ENCODE measurements around the gene EPHB2. TPM values are rescaled to one million over a fixed set of nuclear protein-coding genes. Genes with fewer than 3 reads are reported as not detected.

Gene EPHB2
- total RNA-seq, 1 donor from 2014 or later: 5.0 TPM

DNA sequence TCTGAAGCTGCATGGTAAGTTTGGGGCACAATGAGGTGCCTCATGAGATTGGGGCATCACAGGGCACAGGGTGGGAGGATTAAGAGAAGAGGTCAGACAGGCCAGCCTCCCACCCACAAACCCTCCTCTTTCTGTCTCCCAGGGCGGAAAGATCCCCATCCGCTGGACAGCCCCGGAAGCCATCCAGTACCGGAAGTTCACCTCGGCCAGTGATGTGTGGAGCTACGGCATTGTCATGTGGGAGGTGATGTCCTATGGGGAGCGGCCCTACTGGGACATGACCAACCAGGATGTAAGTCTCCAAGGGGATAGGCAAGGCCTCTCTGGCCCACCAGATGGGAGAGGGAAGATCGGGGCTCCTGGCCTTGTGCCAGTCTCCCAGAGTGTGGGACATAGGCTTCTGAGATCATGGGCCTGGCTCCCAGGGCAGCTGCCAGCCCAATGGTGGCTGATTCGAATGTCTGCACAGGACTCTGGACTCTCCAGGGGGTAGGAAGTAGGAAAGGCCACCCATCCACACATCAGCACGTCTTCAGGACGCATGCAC is 198.3 kb downstream of the EPHB2 start:
- ATAC-seq (no peak), DNase-seq (no peak)
- Histone ChIP-seq H3K27ac (no peak overlapping the region), H3K9me3 (no peaks in the 10 kb centered on the region), H3K27me3 (ENCODE audit: low read depth) (no peaks in the 10 kb centered on the region), H3K36me3 (no peaks in the 10 kb centered on the region), H3K4me1 (no peaks in the 10 kb centered on the region), H3K4me3 (no peak overlapping the region)
- intact Hi-C loops (cut with DNase I): no loop called here
- TF ChIP-seq, protein P1, sequence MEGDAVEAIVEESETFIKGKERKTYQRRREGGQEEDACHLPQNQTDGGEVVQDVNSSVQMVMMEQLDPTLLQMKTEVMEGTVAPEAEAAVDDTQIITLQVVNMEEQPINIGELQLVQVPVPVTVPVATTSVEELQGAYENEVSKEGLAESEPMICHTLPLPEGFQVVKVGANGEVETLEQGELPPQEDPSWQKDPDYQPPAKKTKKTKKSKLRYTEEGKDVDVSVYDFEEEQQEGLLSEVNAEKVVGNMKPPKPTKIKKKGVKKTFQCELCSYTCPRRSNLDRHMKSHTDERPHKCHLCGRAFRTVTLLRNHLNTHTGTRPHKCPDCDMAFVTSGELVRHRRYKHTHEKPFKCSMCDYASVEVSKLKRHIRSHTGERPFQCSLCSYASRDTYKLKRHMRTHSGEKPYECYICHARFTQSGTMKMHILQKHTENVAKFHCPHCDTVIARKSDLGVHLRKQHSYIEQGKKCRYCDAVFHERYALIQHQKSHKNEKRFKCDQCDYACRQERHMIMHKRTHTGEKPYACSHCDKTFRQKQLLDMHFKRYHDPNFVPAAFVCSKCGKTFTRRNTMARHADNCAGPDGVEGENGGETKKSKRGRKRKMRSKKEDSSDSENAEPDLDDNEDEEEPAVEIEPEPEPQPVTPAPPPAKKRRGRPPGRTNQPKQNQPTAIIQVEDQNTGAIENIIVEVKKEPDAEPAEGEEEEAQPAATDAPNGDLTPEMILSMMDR (IDR thresholded peaks at IDR 0.05): no peak

DNA sequence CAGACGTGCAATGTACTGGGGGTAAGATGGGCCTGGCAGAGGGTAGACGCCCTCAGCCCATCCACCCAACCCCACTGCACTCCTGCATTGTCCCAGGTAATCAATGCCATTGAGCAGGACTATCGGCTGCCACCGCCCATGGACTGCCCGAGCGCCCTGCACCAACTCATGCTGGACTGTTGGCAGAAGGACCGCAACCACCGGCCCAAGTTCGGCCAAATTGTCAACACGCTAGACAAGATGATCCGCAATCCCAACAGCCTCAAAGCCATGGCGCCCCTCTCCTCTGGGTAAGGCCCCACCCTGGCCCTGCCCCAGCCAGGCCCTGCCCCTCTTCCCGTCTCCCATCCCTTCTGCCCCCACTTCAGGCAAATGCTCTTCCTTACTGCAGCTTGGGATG is 199.6 kb downstream of the EPHB2 start:
- Histone ChIP-seq H3K27me3 (ENCODE audit: low read depth) (no peaks in the 10 kb centered on the region), H3K9me3 (no peaks in the 10 kb centered on the region), H3K4me1 (no peaks in the 10 kb centered on the region), H3K4me3 (no peak overlapping the region), H3K27ac (no peak overlapping the region), H3K36me3 (no peaks in the 10 kb centered on the region)
- TF ChIP-seq, protein P1 (IDR thresholded peaks at IDR 0.05): no peak
- no peak for DNase-seq
- intact Hi-C loops (cut with DNase I): no loop called here
- no peak for ATAC-seq

DNA sequence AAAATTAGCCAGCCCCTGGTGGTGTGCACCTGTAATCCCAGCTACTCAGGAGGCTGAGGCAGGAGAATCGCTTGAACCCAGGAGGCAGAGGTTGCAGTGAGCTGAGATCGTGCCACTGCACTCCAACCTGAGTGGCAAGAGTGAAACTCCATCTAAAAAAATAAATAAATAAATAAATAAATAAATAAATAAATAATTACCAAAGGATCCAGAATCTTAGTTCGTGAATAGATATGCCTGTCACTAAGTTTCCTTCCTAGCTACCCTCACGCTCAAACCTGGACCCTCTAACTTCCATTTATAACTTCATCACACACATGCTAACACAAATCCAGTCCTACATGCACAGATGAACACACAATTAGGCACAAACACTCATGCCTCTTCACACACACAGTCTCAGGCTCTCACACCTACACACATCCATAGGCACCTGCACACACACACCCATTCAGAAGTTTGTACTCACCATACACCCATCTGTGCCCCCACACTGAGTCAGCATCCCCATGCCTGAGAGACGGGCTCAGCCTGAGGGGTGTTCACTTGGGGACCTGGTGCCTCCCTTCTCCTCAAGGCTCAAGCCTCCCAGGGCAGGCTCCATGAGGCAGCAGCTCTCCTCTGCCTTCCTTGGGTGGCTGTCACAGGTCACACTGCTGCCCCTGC is 200.5 kb downstream of the EPHB2 start:
- intact Hi-C loops (cut with DNase I): no loop called here
- no peaks in the 10 kb centered on the region for H3K36me3 ChIP-seq
- no peak overlapping the region for H3K4me3 ChIP-seq
- no peak overlapping the region for H3K27ac ChIP-seq
- H3K27me3 ChIP-seq (ENCODE audit: low read depth): no peaks in the 10 kb centered on the region
- H3K4me1 ChIP-seq: no peaks in the 10 kb centered on the region
- no peak for ATAC-seq
- H3K9me3 ChIP-seq: no peaks in the 10 kb centered on the region
- no peak for DNase-seq
- TF ChIP-seq, protein P1 (IDR thresholded peaks at IDR 0.05): no peak

DNA sequence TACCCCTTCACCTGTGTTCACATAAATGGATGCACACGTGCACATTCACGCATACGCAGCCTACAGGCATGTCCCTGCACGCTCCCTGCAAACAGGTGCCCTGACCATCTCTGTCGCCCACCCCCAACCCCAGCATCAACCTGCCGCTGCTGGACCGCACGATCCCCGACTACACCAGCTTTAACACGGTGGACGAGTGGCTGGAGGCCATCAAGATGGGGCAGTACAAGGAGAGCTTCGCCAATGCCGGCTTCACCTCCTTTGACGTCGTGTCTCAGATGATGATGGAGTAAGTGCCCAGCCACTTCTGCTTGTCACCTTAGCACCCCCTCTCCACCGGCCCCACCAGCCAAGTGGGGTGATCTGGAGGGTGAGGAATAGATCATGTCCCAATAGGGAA is 201.7 kb downstream of the EPHB2 start:
- TF ChIP-seq, protein P1 (IDR thresholded peaks at IDR 0.05): no peak
- Histone ChIP-seq H3K4me1 (no peaks in the 10 kb centered on the region), H3K36me3 (no peaks in the 10 kb centered on the region), H3K27ac (no peak overlapping the region), H3K4me3 (no peak overlapping the region), H3K9me3 (no peaks in the 10 kb centered on the region), H3K27me3 (ENCODE audit: low read depth) (no peaks in the 10 kb centered on the region)
- no peak for ATAC-seq
- no peak for DNase-seq
- intact Hi-C loops (cut with DNase I): no loop called here

DNA sequence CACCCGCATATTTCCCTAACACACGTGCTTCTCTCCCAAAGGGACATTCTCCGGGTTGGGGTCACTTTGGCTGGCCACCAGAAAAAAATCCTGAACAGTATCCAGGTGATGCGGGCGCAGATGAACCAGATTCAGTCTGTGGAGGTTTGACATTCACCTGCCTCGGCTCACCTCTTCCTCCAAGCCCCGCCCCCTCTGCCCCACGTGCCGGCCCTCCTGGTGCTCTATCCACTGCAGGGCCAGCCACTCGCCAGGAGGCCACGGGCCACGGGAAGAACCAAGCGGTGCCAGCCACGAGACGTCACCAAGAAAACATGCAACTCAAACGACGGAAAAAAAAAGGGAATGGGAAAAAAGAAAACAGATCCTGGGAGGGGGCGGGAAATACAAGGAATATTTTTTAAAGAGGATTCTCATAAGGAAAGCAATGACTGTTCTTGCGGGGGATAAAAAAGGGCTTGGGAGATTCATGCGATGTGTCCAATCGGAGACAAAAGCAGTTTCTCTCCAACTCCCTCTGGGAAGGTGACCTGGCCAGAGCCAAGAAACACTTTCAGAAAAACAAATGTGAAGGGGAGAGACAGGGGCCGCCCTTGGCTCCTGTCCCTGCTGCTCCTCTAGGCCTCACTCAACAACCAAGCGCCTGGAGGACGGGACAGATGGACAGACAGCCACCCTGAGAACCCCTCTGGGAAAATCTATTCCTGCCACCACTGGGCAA is 202.9 kb downstream of the EPHB2 start:
- Histone ChIP-seq H3K36me3 (no peaks in the 10 kb centered on the region), H3K9me3 (no peaks in the 10 kb centered on the region), H3K27ac (no peak overlapping the region), H3K4me3 (no peak overlapping the region), H3K4me1 (no peaks in the 10 kb centered on the region), H3K27me3 (ENCODE audit: low read depth) (no peaks in the 10 kb centered on the region)
- ATAC-seq (no peak), DNase-seq (no peak)
- TF ChIP-seq, protein P1 (IDR thresholded peaks at IDR 0.05): no peak
- intact Hi-C loops (cut with DNase I): no loop called here
